HG03469 (cell line): Measurements from ENCODE around the gene SUPT6H.

Source experiments
- ATAC-seq: cut with Tn5 transposase; IDR thresholded peaks from one replicate; pipeline ENCODE4 v1.9.1; 2021; ENCODE audit warnings: mild to moderate bottlenecking, moderate library complexity, moderate number of reproducible peaks; ENCODE audit not compliant: unreplicated experiment

Gene SUPT6H

DNA sequence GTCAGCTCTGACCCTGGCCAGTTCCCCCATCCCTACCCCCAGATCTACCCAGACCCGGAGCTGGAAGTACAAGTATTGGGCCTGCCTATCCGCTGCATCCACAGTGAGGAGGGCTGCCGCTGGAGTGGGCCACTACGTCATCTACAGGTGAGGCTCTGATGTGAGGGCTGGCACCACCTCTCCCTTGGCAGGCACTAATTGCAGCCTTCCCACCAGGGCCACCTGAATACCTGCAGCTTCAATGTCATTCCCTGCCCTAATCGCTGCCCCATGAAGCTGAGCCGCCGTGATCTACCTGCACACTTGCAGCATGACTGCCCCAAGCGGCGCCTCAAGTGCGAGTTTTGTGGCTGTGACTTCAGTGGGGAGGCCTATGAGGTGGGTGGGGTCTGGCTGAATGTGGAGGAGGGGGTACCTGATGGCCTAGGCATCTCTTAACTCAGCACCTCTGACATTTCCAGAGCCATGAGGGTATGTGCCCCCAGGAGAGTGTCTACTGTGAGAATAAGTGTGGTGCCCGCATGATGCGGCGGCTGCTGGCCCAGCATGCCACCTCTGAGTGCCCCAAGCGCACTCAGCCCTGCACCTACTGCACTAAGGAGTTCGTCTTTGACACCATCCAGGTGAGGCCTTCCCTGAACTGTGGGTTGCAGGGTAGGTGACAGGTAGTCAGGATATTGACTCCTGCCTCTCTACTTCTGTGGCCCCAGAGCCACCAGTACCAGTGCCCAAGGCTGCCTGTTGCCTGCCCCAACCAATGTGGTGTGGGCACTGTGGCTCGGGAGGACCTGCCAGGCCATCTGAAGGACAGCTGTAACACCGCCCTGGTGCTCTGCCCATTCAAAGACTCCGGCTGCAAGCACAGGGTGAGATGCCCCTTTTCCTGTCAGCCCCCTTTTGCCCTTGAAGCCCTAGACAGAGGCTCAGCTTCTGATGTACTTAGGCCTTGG, 86.1 kb downstream of the SUPT6H start:
- no peak for ATAC-seq

DNA sequence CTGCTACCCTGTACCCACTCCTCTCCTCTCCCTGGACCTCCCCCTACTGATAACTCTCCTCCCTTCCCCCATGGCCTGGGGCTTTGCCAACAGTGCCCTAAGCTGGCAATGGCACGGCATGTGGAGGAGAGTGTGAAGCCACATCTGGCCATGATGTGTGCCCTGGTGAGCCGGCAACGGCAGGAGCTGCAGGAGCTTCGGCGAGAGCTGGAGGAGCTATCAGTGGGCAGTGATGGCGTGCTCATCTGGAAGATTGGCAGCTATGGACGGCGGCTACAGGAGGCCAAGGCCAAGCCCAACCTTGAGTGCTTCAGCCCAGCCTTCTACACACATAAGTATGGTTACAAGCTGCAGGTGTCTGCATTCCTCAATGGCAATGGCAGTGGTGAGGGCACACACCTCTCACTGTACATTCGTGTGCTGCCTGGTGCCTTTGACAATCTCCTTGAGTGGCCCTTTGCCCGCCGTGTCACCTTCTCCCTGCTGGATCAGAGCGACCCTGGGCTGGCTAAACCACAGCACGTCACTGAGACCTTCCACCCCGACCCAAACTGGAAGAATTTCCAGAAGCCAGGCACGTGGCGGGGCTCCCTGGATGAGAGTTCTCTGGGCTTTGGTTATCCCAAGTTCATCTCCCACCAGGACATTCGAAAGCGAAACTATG, 87.0 kb downstream of the SUPT6H start:
- ATAC-seq: no peak

- ATAC-seq: no peak
Measured at GRCh38 chr17:28749516-28750177, 87.6 kb downstream of the SUPT6H start.

GRCh38 chr17:28750178-28751047, 88.4 kb downstream of the SUPT6H start:
- ATAC-seq: no peak

- no peak for ATAC-seq
Measured at GRCh38 chr17:28751600-28752366, 89.8 kb downstream of the SUPT6H start.
